HG02943 (cell line): Measurements from ENCODE around the gene PATZ1.

Experiments used
- ATAC-seq: cut with Tn5 transposase; IDR thresholded peaks from one replicate; pipeline ENCODE4 v1.9.1; 2021; ENCODE audit warnings: mild to moderate bottlenecking, low read depth, moderate library complexity; ENCODE audit not compliant: unreplicated experiment

The PATZ1 gene

GRCh38 chr22:31343235-31344191, 2.6 kb downstream of the PATZ1 start:
- ATAC-seq, result no peak

- no peak for ATAC-seq
These were observed 3.6 kb downstream of the PATZ1 start for GRCh38 chr22:31342389-31343140.

- no peak for ATAC-seq
These were observed 4.6 kb downstream of the PATZ1 start for GRCh38 chr22:31341386-31342088.

GRCh38 chr22:31340765-31341247, 5.3 kb downstream of the PATZ1 start:
- ATAC-seq, result no peak

- no peak for ATAC-seq
These were observed 5.8 kb downstream of the PATZ1 start for GRCh38 chr22:31340360-31340759.

GRCh38 chr22:31339148-31339832, 6.9 kb downstream of the PATZ1 start:
- ATAC-seq, result no peak

GRCh38 chr22:31337178-31337577, 9.0 kb downstream of the PATZ1 start:
- no peak for ATAC-seq

- no peak for ATAC-seq
These were observed 11.8 kb downstream of the PATZ1 start for GRCh38 chr22:31334329-31334728.

- ATAC-seq, result no peak
These were observed 12.5 kb downstream of the PATZ1 start for GRCh38 chr22:31333641-31334040.

- no peak for ATAC-seq
These were observed 13.3 kb downstream of the PATZ1 start for GRCh38 chr22:31332886-31333285.

GRCh38 chr22:31332010-31332409, 14.1 kb downstream of the PATZ1 start:
- no peak for ATAC-seq

- no peak for ATAC-seq
These were observed 16.5 kb downstream of the PATZ1 start for GRCh38 chr22:31329453-31330215.

GRCh38 chr22:31329029-31329428, 17.1 kb downstream of the PATZ1 start:
- no peak for ATAC-seq

- ATAC-seq, result no peak
These were observed 17.6 kb downstream of the PATZ1 start for GRCh38 chr22:31328544-31328960.

GRCh38 chr22:31327806-31328543, 18.2 kb downstream of the PATZ1 start:
- no peak for ATAC-seq

GRCh38 chr22:31326877-31327276, 19.3 kb downstream of the PATZ1 start:
- no peak for ATAC-seq

GRCh38 chr22:31323578-31324550, 22.3 kb downstream of the PATZ1 start:
- no peak for ATAC-seq

- no peak for ATAC-seq
These were observed 24.7 kb downstream of the PATZ1 start for GRCh38 chr22:31321421-31321820.
